HG03460 (cell line): ENCODE measurements around the gene SLC7A4.

Experiments
- ATAC-seq: cut with Tn5 transposase; IDR thresholded peaks from one replicate; pipeline ENCODE4 v1.9.1; 2021; ENCODE audit not compliant: unreplicated experiment

SLC7A4 gene

GRCh38 chr22:21000207-21000986, 32.0 kb downstream of the SLC7A4 start:
- ATAC-seq = no peak

- ATAC-seq = no peak
Observed at GRCh38 chr22:20999350-21000206, 32.8 kb downstream of the SLC7A4 start.

GRCh38 chr22:20998411-20999336, 33.7 kb downstream of the SLC7A4 start:
- no peak for ATAC-seq

- ATAC-seq = no peak
Observed at GRCh38 chr22:20997536-20998257, 34.7 kb downstream of the SLC7A4 start.

- no peak for ATAC-seq
Observed at GRCh38 chr22:20996598-20997535, 35.5 kb downstream of the SLC7A4 start.

GRCh38 chr22:20996031-20996410, 36.3 kb downstream of the SLC7A4 start:
- no peak for ATAC-seq

GRCh38 chr22:20995329-20996030, 36.9 kb downstream of the SLC7A4 start:
- no peak for ATAC-seq

- ATAC-seq = no peak
Observed at GRCh38 chr22:20994902-20995241, 37.5 kb downstream of the SLC7A4 start.

- no peak for ATAC-seq
Observed at GRCh38 chr22:20994128-20994901, 38.0 kb downstream of the SLC7A4 start.

GRCh38 chr22:20993304-20994127, 38.8 kb downstream of the SLC7A4 start:
- ATAC-seq = no peak

GRCh38 chr22:20992456-20993303, 39.7 kb downstream of the SLC7A4 start:
- ATAC-seq = no peak

- no peak for ATAC-seq
Observed at GRCh38 chr22:20992056-20992442, 40.3 kb downstream of the SLC7A4 start.

- no peak for ATAC-seq
Observed at GRCh38 chr22:20991252-20992055, 40.9 kb downstream of the SLC7A4 start.

GRCh38 chr22:20990184-20991180, 41.9 kb downstream of the SLC7A4 start:
- ATAC-seq = no peak
